HG03521 (cell line): ENCODE data around the gene MLPH.
A peak's percentile ranks its signal among the peaks of the same experiment; 100 is the strongest.
"Not testable (repeated sequence)": the region's sequence is repeated elsewhere in the genome, so short reads cannot be mapped to it uniquely, and the experiment has no call there.

Experiments
- ATAC-seq: cut with Tn5 transposase; IDR thresholded peaks from one replicate; pipeline ENCODE4 v1.9.1; 2021; ENCODE audit warnings: mild to moderate bottlenecking, moderate library complexity; ENCODE audit not compliant: unreplicated experiment

MLPH gene

GRCh38 chr2:237456200-237456843 lies 30.7 kb upstream of the MLPH start:
- no peak for ATAC-seq

- ATAC-seq = no peak
These were observed 29.6 kb upstream of the MLPH start for GRCh38 chr2:237457388-237457941.

GRCh38 chr2:237458519-237458918 lies 28.5 kb upstream of the MLPH start:
- ATAC-seq = no peak

DNA sequence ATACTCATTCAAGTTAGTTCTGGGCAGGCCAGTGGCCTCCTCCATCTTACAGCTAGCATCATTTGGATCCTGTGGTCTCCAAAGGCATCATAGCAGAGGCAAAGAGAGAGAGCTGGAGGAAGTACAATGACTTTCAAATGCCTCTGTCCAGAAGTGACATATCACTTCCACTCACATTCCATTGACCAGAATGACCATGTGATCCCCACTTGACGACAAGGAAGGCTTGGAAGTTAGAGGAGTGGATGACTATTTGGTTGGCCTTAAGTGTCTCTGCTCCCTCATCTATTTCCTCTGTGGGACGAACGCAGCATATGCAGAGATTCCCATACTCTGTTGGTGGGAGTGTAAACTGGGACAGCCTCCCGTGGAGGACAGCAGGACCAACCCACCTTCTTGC lies 27.8 kb upstream of the MLPH start:
- ATAC-seq = no peak

DNA sequence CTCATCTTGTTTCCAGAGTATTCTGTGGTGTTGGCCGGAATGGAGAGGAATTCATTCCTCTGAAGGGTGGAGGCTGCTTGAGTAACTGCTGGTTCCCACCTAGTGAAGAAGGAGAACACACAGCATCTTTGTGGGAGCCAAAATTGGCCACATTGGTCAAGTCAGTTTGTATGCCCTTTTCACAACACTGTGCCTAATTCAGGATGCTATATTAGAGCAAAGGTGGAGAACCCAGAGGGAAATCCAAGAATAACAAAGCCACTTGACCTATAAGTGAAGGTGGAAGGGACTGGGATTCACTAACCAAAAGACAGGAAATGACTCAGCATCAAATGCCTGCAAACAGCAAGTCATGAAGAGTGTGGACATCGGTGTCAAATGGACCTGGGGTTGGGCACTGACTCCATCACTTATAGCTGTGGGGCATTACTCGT lies 27.3 kb upstream of the MLPH start:
- ATAC-seq = no peak

GRCh38 chr2:237464757-237465391 lies 22.2 kb upstream of the MLPH start:
- no peak for ATAC-seq

DNA sequence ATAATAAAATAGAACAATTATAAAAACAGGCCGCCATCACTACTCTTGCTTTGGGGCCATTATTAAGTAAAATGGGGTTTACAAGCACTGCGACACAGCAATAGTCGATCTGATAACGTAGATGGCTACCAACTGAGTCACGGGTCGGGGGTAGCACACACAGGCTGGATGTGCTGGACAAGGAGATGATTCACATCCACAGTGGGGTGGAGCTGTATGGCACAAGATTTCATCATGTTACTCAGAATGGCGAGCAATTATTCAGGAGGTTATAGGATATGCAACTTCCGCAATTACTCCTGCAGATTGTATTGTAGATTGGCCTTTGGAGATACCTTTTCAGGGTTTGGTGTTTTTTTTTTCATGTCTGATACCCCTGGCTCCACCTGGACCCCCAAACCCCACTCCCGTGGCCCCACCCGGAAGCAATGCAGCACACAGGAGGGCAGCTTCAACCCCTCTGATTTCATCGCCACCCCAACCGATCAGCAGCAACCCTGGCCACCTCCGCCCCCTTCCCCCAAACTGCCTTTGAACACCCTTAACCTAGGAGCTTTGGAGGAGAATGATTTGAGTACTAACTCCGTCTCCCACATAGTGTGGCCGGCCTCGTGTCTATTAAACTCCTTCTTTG lies 21.4 kb upstream of the MLPH start:
- no peak for ATAC-seq

- ATAC-seq = no peak
These were observed 20.8 kb upstream of the MLPH start for GRCh38 chr2:237466211-237466610.

- ATAC-seq = no peak
These were observed 19.4 kb upstream of the MLPH start for GRCh38 chr2:237467447-237468179.

- ATAC-seq = not testable (repeated sequence)
These were observed 17.6 kb upstream of the MLPH start for GRCh38 chr2:237469410-237469809.

GRCh38 chr2:237469849-237470248 lies 17.2 kb upstream of the MLPH start:
- ATAC-seq = no peak

DNA sequence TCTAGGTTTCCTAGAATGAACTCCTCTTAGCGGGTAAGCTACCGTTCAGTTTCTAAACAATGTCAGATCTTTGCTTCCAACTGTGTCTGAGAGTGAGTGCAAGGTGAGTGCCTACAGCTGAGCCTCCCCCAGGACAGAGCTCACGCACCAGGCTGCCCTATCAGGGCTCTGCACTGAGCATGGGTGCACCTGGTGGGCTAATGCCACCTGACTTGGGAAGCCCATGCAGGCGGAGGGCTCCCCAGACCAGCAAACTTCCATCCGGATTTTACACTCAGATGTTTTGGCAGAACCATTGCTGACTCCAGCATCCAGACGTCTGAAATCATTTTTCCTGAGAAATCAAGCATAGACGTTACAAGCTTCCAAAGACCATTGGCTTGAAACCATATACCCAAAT lies 16.1 kb upstream of the MLPH start:
- ATAC-seq = no peak

- no peak for ATAC-seq
These were observed 15.4 kb upstream of the MLPH start for GRCh38 chr2:237471438-237472186.

GRCh38 chr2:237472187-237472712 lies 14.8 kb upstream of the MLPH start:
- ATAC-seq = no peak

GRCh38 chr2:237472909-237473877 lies 13.9 kb upstream of the MLPH start:
- ATAC-seq = no peak

DNA sequence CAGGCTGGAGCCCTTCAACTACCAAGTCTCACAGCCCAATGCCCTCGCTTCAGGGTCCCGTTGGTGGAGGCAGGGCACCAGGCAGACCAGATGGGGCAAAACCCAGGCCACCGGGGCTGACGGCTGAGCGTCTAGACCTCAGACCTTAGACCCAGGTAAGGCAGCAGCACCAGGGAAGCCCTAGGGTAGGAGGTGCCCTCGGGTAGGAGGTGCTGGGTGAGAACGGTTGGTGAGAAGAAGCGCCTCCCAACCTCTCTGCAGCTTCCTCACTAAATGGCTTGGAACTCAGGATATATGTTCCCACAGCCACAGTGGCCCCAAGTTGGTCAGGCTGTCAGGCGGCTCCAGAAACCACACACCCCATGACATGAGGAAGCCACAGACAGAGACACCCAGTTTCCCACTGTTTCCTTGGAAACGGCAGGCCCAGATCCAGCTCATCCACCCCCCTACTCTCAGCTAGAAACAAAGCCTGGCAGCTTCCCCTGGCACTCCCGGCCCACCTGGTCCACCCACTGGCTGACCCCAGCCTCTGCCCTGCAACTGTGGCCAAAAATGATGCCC lies 13.1 kb upstream of the MLPH start:
- ATAC-seq = no peak

- no peak for ATAC-seq
These were observed 12.6 kb upstream of the MLPH start for GRCh38 chr2:237474442-237474911.

DNA sequence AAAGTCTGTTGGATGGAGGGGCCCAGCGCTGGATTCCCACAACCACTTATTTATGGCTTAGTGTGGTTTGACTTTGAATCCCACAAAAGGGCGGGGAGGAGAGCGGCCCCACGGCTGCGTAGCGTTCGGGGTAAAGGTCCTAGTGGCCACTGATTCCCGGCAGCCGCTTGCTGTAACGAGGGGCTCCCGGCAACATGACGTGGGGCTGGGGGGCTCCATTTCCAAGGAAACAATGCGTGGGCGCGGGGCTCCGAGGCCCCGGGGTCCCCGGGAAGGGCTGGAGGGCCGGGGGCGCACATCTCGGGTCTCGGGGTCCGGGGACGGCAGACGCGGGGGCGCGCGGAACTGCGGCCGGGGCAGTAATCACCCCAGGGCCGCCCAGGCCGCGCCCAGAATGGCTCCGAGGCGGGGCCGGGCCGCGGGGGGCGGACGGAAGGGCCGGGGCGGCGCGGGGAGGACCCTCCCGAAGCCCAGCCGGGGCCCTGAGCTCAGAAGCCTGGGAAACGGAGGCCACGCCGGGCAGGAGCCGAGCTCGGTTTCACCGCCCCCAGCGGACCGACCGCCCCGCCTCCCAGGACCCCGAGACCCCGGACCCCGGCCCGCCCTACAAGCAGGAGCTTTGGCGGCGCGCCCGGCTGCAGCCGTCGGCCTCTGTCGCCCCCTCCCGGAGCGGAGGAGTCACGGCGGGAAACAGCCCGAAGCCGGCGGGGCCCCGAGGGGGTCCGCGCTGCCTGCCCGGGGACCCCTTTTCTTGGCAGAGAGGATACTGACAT lies 11.9 kb upstream of the MLPH start:
- ATAC-seq = peak; percentile 75
